ENCODE data around the gene FOXK2. TPM values are rescaled to one million over a fixed set of nuclear protein-coding genes. Genes with fewer than 3 reads are reported as not detected.
"Not testable (repeated sequence)": the region's sequence is repeated elsewhere in the genome, so short reads cannot be mapped to it uniquely, and the experiment has no call there.

FOXK2 gene
- total RNA-seq, 2 donors from 2014 or later = 27.8 to 40.3 TPM

DNA sequence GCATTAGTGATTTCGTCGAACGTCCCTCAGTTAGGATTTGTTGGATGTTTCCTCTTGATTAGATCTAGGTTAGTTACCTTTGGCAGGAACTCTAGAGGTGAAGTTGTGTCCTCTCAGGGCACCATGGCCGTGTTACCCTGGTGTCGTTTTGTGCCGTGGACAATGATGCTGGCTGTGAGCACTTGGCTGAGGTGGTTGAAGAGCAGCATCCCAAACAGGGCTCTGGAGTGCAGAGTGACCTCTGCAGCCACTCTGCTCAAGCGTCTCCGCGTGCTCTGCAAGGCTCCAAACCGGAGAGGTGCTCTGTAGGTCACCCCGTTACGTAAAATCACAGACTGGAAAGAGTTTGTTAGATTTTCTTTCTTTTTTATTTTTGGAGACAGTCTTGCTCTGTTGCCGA lies 33.0 kb downstream of the FOXK2 start:
- Histone ChIP-seq H3K27me3 (no peaks in the 10 kb centered on the region), H3K36me3 (no peaks in the 10 kb centered on the region), H3K4me3 (no peak overlapping the region), H3K4me1 (peaks cover 3 to 57% of the 10 kb centered on the region in 2 donors), H3K27ac (peak overlapping the region; percentile 72 to 79), H3K9me3 (no peaks in the 10 kb centered on the region)
- TF ChIP-seq, protein P1, sequence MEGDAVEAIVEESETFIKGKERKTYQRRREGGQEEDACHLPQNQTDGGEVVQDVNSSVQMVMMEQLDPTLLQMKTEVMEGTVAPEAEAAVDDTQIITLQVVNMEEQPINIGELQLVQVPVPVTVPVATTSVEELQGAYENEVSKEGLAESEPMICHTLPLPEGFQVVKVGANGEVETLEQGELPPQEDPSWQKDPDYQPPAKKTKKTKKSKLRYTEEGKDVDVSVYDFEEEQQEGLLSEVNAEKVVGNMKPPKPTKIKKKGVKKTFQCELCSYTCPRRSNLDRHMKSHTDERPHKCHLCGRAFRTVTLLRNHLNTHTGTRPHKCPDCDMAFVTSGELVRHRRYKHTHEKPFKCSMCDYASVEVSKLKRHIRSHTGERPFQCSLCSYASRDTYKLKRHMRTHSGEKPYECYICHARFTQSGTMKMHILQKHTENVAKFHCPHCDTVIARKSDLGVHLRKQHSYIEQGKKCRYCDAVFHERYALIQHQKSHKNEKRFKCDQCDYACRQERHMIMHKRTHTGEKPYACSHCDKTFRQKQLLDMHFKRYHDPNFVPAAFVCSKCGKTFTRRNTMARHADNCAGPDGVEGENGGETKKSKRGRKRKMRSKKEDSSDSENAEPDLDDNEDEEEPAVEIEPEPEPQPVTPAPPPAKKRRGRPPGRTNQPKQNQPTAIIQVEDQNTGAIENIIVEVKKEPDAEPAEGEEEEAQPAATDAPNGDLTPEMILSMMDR (IDR thresholded peaks at IDR 0.05) = no peak
- no peak for DNase-seq (ENCODE audit: low spot score)

DNA sequence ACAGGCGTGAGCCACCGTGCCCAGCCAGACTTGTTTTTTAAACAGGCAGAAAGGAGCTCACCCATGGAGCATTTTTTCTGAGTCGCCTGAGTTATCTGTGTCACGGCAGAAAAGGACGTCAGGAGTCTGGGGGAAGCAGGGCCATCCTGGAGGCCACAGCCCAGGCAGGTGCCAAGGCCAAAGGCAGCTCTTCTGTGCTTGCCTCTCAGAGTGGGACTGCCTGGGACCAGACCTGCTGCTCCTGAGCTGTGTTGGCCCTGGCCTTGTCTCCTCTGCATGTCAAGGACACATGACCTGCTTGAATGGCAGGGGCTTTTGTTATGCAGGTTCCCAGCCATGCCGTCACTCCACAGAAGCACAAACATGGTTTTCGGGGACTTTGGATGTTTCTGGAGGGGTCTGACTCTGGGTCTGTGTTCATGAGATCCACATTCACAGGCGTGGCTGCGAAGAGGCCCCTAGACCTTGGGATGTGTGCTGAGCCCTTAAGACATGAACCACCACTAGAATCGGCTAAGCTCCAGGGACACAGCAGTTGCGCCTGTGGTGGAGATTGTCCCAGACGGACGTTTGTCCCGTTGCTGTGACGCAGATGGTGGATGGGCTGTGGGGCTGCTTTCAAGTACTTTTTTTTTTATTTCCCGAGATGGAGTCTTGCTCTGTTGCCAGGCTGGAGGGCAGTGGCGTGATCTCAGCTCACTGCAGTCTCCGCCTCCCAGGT lies 33.8 kb downstream of the FOXK2 start:
- DNase-seq (ENCODE audit: low spot score) = no peak
- Histone ChIP-seq H3K9me3 (no peaks in the 10 kb centered on the region), H3K27ac (peak overlapping the region; percentile 72 to 79), H3K4me1 (peaks cover 3 to 62% of the 10 kb centered on the region in 2 donors), H3K36me3 (no peaks in the 10 kb centered on the region), H3K27me3 (no peaks in the 10 kb centered on the region), H3K4me3 (no peak overlapping the region)
- TF ChIP-seq, protein P1 (IDR thresholded peaks at IDR 0.05) = no peak

DNA sequence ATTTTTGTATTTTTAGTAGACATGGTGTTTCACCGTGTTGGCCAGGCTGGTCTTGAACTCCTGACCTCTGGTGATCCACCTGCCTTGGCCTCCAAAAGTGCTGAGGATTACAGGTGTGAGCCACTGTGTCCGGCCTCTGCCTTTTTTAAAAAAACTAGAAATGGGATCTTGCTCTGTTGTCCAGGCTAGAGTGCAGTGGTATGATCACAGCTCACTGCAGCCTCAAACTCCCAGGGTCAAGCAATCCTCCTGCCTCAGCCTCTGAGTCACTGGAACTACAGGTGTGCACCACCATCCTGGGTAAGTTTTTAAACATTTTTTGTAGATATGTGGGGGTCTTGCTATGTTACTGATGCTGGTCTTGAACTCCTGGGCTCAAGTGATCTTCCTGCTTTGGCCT lies 38.0 kb downstream of the FOXK2 start:
- not testable (repeated sequence) for H3K36me3 ChIP-seq; DNase-seq (ENCODE audit: low spot score); H3K4me3 ChIP-seq; H3K27me3 ChIP-seq; H3K9me3 ChIP-seq; H3K27ac ChIP-seq
- peaks cover 0 to 65% of the 10 kb centered on the region in 2 donors for H3K4me1 ChIP-seq

DNA sequence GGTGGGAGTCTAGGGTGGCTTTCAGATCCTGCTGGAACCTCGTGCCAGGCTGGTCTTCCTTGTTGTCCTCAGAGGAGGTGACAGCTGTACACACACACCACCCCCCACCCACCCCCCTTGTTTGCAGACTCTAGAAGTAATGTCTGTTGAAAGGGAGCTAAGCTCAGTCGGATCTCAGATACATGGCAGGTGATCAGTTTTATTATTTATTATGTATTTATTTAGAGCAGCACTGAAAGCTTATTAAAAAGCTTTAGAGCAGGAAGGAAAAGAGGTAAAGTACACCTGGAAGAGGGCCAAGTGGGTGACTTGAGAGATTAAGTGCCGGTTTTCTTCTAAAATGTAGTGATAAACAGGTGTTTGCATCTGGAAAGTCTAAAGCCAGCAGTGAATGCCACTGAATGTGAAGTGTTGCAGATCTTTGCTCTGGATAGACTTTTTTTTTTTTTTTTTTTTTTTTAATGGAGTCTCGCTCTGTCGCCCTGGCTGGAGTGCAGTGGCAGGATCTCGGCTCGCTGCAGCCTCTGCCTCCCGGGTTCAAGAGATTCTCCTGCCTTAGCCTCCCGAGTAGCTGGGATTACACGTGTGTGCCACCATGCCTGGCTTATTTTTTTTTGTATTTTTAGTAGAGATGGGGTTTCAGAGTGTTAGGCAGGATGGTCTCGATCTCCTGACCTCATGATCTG lies 40.2 kb downstream of the FOXK2 start:
- Histone ChIP-seq H3K36me3 (peaks cover 5% of the 10 kb centered on the region), H3K27ac (no peak overlapping the region), H3K4me1 (peaks cover 0 to 44% of the 10 kb centered on the region in 2 donors), H3K4me3 (no peak overlapping the region), H3K9me3 (no peaks in the 10 kb centered on the region), H3K27me3 (no peaks in the 10 kb centered on the region)
- DNase-seq (ENCODE audit: low spot score) = no peak
- TF ChIP-seq, protein P1 (IDR thresholded peaks at IDR 0.05) = no peak

DNA sequence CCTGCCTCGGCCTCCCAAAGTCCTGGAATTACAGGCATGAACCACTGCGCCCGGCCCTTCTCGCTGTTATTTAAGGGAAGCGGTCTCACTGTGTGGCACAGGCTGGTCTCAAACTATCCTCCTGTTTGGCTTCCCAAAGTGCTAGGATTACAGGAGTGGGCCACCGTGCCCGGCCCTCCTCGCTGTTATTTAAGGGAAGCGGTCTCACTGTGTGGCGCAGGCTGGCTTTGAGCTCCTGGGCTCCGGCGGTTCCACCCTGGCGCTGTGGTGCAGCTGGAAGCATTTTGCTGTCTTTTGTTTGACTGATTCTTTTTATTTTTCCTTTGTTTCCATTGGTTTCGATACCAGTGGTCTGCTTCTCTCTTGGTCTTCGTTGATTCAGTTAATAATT lies 40.7 kb downstream of the FOXK2 start:
- no peak overlapping the region for H3K27ac ChIP-seq
- peaks cover 0 to 46% of the 10 kb centered on the region in 2 donors for H3K4me1 ChIP-seq
- no peaks in the 10 kb centered on the region for H3K9me3 ChIP-seq
- TF ChIP-seq, protein P1 (IDR thresholded peaks at IDR 0.05) = no peak
- no peaks in the 10 kb centered on the region for H3K27me3 ChIP-seq
- DNase-seq (ENCODE audit: low spot score) = no peak
- peaks cover 11% of the 10 kb centered on the region for H3K36me3 ChIP-seq
- H3K4me3 ChIP-seq = no peak overlapping the region

DNA sequence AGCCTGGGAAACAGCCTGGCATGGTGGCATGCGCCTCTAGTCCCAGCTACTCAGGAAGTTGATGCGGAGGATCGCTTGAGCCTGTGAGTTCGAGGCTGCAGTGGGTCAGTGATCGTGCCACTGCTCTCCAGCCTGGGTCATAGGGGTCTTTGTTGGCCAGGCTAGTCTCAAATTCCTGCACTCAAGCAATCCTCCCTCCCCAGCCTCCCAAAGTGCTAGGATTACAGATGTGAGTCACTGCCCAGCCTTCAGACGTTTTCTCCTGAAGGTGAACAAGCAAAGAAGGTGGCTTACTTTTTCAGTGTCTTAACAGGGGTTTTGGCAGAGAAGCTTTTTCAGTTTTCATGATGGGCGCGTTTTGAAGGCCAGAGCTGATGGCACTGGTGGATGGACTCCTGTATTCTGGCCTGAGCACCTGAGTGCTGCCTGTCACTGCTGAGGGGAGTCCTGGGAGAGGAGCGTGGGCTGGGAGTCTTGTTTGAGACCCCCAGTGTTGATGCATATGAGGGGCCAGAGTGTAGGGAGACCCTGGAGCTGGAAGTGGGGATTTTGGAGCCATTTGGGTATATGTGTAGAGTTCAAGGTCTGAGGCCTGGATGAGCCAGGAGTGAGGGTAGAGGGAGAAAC lies 41.4 kb downstream of the FOXK2 start:
- DNase-seq (ENCODE audit: low spot score) = no peak
- H3K9me3 ChIP-seq = no peaks in the 10 kb centered on the region
- H3K27me3 ChIP-seq = no peaks in the 10 kb centered on the region
- peaks cover 0 to 52% of the 10 kb centered on the region in 2 donors for H3K4me1 ChIP-seq
- no peak overlapping the region for H3K4me3 ChIP-seq
- TF ChIP-seq, protein P1 (IDR thresholded peaks at IDR 0.05) = no peak
- H3K36me3 ChIP-seq = peaks cover 14% of the 10 kb centered on the region
- no peak overlapping the region for H3K27ac ChIP-seq
